Measurements from ENCODE around the gene NPAS3.

GRCh38 chr14:33457617-33458016 lies 518.9 kb downstream of the NPAS3 start:
- TF ChIP-seq ZZZ3 (CRISPR knock-in tag; IDR thresholded peaks at IDR 0.05; ENCODE audit: borderline replicate concordance) (no peak), ZNF556 (CRISPR knock-in tag; IDR thresholded peaks at IDR 0.05; ENCODE audit: borderline replicate concordance) (no peak), HNRNPUL1 (IDR thresholded peaks at IDR 0.05; ENCODE audit: low read depth, low read length) (no peak), POLR2AphosphoS5 (IDR thresholded peaks at IDR 0.05; ENCODE audit: low read depth, low read length) (no peak), ZNF101 (CRISPR knock-in tag; IDR thresholded peaks at IDR 0.05; ENCODE audit: borderline replicate concordance, low read depth) (no peak), ZNF891 (CRISPR knock-in tag; IDR thresholded peaks at IDR 0.05) (no peak), NFIC (IDR thresholded peaks at IDR 0.05; ENCODE audit: low read length) (no peak), MXI1 (IDR thresholded peaks at IDR 0.05; ENCODE audit: borderline replicate concordance, low read depth, low read length) (no peak), CHCHD3 (CRISPR knock-in tag; IDR thresholded peaks at IDR 0.05) (no peak), CTCF (CRISPR knock-in tag; IDR thresholded peaks at IDR 0.05) (no peak), TBL1XR1 (IDR thresholded peaks at IDR 0.05; ENCODE audit: borderline replicate concordance, low read length, partially characterized antibody) (no peak), MAX (IDR thresholded peaks at IDR 0.05) (no peak), ZNF138 (CRISPR knock-in tag; IDR thresholded peaks at IDR 0.05; ENCODE audit: low read depth) (no peak)

All from HepG2 (cell line).